Activated T-helper 1 cell treated with anti-CD3 and anti-CD28 coated beads, Interleukin-12 subunit alpha, Interleukin-12 subunit beta, Interleukin-2, Interleukin-4 antibody, amounts not matched to agents 30 ng/mL and 10 ng/mL and 1 ng/mL, durations not matched to agents 14 hours and 24 hours and 36 hours (primary cell): ENCODE data around the gene NUTM2A. TPM values are rescaled to one million over a fixed set of nuclear protein-coding genes. Genes with fewer than 3 reads are reported as not detected.

Source experiments
- total RNA-seq: library from RNA; stranded (reverse); gene quantifications from 2 replicates; pipeline ENCODE4 v1.2.3, GENCODE V29; 2022

Gene NUTM2A
- total RNA-seq, 1 donor from 2014 or later = 0.31 TPM

Other genes with a start within 250 kb of the NUTM2A start
- gene FAM25A, start 205.2 kb upstream of the NUTM2A start, total RNA-seq = not detected in 2 replicates
- 116 and 125 TPM in 2 replicates for gene GLUD1, start 130.6 kb upstream of the NUTM2A start, total RNA-seq
- gene SHLD2, start 130.2 kb upstream of the NUTM2A start, total RNA-seq = 41.3 and 42.1 TPM in 2 replicates
- gene NUTM2D, start 132.3 kb downstream of the NUTM2A start, total RNA-seq = 1.5 and 2.2 TPM in 2 replicates